Activated naive CD8-positive, alpha-beta T cell (primary cell): ENCODE data around the gene HHIPL1.
"Not testable (repeated sequence)": the region's sequence is repeated elsewhere in the genome, so short reads cannot be mapped to it uniquely, and the experiment has no call there.

Experiments
- H3K27ac Mint-ChIP-seq: one replicate; pipeline ENCODE4 v1.8.0; 2021; ENCODE audit warnings: mixed read lengths
- H3K27me3 Mint-ChIP-seq: one replicate; pipeline ENCODE4 v1.8.0; 2021; ENCODE audit warnings: mixed read lengths
- H3K36me3 Mint-ChIP-seq: one replicate; pipeline ENCODE4 v1.8.0; 2021; ENCODE audit warnings: mixed read lengths
- H3K4me1 Mint-ChIP-seq: one replicate; pipeline ENCODE4 v1.8.0; 2021; ENCODE audit warnings: low read depth, mixed read lengths
- H3K4me3 Mint-ChIP-seq: one replicate; pipeline ENCODE4 v1.8.0; 2021; ENCODE audit warnings: mild to moderate bottlenecking, mixed read lengths
- H3K9me3 Mint-ChIP-seq: one replicate; pipeline ENCODE4 v1.8.0; 2021; ENCODE audit warnings: low read depth, mixed read lengths

The HHIPL1 gene

DNA sequence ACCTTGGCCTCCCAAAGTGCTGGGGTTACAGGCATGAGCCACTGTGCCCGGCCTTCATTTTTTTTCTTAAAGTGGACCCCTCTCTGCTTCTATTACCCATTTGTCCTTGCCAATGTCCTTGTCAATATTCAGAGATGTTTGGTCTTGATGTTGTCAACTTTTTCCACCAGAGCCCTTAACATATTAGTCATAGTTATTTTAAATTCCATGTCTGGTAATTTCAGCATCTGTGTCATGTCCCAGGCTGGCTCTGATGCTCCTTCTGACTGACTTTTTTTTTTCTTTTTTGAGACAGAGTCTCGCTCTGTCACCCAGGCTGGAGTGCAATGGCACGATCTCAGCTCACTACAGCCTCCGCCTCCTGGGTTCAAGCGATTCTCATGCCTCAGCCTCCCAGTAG lies 2.2 kb upstream of the HHIPL1 start:
- not testable (repeated sequence) for H3K27ac Mint-ChIP-seq, H3K4me3 Mint-ChIP-seq, H3K27me3 Mint-ChIP-seq, H3K4me1 Mint-ChIP-seq, H3K9me3 Mint-ChIP-seq, H3K36me3 Mint-ChIP-seq

DNA sequence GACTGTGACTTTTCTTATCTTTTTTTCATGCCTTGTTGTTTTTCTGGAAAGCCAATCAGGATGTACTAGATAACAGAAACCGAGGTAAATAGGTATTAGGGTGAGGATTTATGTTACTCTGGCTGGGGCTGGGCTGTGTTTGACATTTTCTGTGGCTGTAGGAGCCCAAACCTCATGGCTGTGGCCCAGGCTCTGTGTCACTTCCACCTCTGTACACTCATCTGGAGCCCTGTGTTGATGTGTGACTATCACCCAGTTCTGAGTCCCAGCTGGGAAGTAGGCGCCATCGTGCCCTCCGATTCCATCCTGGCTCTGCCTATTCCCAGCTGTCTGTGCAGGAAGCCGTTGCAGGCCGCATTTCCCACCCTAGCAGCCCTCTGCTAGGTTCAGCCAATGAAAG lies 1.6 kb upstream of the HHIPL1 start:
- Mint-ChIP-seq H3K27me3 (peaks cover 11% of the 10 kb centered on the region), H3K27ac (no peak overlapping the region)

DNA sequence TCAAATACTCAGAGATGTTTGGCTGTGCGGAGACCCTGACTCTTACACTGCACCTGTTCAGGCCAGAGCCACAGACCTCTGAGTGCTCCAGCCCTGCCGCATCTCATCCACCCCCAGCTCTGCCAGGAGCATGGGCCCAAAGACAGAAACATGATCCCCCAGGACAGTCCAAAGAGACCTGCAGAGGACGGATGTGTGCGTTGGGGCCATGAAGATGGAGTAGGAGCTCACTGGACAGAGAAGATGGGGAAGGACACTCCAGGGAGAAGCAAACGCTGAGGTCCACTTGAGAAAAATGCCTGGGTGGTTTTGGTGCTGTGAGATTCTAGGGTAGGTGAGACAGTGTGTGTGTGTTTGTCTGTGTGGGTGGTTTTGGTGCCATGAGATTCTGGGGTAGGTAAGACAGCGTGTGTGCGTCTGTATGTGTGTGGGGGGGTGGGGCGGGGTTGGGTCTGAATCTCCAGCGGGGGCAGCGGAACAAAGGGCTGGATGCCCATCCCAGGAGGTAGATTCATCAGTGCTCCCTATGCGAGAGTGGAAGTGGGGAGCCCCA lies 818 bp upstream of the HHIPL1 start:
- no peaks in the 10 kb centered on the region for H3K9me3 Mint-ChIP-seq
- no peak overlapping the region for H3K27ac Mint-ChIP-seq
- H3K27me3 Mint-ChIP-seq = peaks cover 11% of the 10 kb centered on the region
- H3K4me3 Mint-ChIP-seq = peak overlapping the region; percentile 8
- no peaks in the 10 kb centered on the region for H3K4me1 Mint-ChIP-seq
- H3K36me3 Mint-ChIP-seq = no peaks in the 10 kb centered on the region

More for the DNA sequence above, 1.6 kb upstream of the HHIPL1 start:
- H3K4me1 Mint-ChIP-seq = no peaks in the 10 kb centered on the region
- no peaks in the 10 kb centered on the region for H3K9me3 Mint-ChIP-seq
- H3K36me3 Mint-ChIP-seq = no peaks in the 10 kb centered on the region
- H3K4me3 Mint-ChIP-seq = no peak overlapping the region

- no peak overlapping the region for H3K27ac Mint-ChIP-seq
- no peaks in the 10 kb centered on the region for H3K4me1 Mint-ChIP-seq
- H3K27me3 Mint-ChIP-seq = peaks cover 14% of the 10 kb centered on the region
- peak overlapping the region; percentile 32 for H3K4me3 Mint-ChIP-seq
- no peaks in the 10 kb centered on the region for H3K36me3 Mint-ChIP-seq
- no peaks in the 10 kb centered on the region for H3K9me3 Mint-ChIP-seq
Measured at GRCh38 chr14:99645545-99646505, 896 bp downstream of the HHIPL1 start.

DNA sequence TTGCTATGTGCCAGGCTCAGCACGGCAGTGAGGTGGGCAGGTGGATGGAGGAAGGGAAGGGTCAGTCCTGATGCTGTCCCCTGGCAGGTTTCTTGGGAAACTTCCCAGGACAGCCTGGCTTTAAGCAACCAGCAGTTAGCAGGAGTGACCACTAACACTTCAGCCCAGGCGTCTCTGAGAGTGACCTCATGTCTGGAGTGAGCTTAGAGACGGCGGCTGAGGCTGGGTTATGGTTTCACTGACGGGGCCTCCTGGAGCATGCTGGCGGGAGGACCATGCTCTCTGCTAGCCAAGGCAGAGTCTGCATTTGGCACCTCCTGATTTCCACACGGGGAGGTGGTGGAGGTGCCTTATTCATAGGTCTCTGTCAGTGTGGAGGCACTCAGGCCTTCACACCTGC lies 2.5 kb downstream of the HHIPL1 start:
- Mint-ChIP-seq H3K4me1 (no peaks in the 10 kb centered on the region), H3K27ac (no peak overlapping the region), H3K9me3 (no peaks in the 10 kb centered on the region), H3K36me3 (no peaks in the 10 kb centered on the region), H3K4me3 (no peak overlapping the region), H3K27me3 (peaks cover 14% of the 10 kb centered on the region)

DNA sequence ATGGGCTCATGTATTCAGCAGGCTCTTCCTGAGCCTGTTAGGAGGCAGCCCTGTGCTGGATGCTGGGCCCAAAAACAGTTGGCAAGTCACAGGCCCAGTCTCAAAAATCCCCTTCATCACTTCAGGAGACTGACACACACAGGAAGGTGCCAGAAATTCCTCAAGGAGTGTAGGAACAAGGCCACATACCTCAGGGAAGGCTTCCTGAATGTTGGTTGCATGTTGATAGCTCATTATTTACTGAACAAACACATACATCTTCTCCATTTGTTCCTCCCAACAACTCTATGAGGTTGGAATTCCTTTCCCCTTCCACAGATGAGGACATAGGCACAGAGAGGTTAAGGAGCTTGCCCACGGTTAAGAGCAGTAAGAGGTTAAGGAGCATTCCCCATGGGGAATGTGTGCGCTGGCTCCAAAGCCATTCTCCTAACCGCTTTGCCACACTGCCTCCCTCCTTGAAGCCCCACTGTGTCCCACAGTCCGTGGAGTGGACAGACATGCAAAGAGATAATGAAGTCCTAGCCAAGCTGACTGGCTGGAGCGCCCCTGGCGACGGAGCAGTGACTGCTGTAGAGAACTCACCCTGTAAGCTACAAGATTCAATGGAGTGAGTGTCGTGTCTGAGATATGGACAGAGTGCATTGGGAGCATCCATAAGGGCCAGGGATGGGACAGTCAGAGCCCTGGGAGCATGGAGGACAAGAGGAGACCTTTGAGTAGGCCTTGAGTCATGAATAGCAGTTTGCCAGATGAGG lies 3.3 kb downstream of the HHIPL1 start:
- Mint-ChIP-seq H3K9me3 (no peaks in the 10 kb centered on the region), H3K27me3 (peaks cover 14% of the 10 kb centered on the region), H3K36me3 (no peaks in the 10 kb centered on the region), H3K27ac (no peak overlapping the region), H3K4me3 (no peak overlapping the region), H3K4me1 (no peaks in the 10 kb centered on the region)

DNA sequence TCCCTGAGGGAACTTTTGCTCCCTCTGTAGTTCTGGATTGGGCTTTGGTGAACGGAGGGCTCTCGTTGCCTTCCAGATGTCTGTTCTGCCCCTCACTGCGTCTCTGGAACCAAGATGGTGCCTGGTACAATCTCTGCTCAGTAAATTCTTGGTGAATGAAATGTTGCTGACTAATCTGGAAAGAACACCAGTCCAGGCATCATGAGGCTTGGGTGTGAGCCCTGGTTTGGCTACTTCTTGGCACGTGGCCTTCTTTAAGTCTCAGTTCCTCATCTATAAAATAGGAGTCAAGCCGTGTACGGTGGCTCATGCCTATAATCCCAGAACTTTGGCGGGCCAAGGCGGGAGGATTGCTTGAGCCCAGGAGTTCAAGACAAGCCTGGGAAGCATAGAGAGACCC lies 4.3 kb downstream of the HHIPL1 start:
- H3K4me3 Mint-ChIP-seq = no peak overlapping the region
- H3K4me1 Mint-ChIP-seq = no peaks in the 10 kb centered on the region
- H3K9me3 Mint-ChIP-seq = no peaks in the 10 kb centered on the region
- no peaks in the 10 kb centered on the region for H3K36me3 Mint-ChIP-seq
- H3K27ac Mint-ChIP-seq = no peak overlapping the region
- H3K27me3 Mint-ChIP-seq = peaks cover 12% of the 10 kb centered on the region

- no peak overlapping the region for H3K4me3 Mint-ChIP-seq
- H3K4me1 Mint-ChIP-seq = no peaks in the 10 kb centered on the region
- no peaks in the 10 kb centered on the region for H3K36me3 Mint-ChIP-seq
- H3K27ac Mint-ChIP-seq = no peak overlapping the region
- H3K9me3 Mint-ChIP-seq = no peaks in the 10 kb centered on the region
- peaks cover 15% of the 10 kb centered on the region for H3K27me3 Mint-ChIP-seq
Measured at GRCh38 chr14:99649643-99650042, 4.7 kb downstream of the HHIPL1 start.

- no peak overlapping the region for H3K27ac Mint-ChIP-seq
- no peaks in the 10 kb centered on the region for H3K9me3 Mint-ChIP-seq
- peaks cover 18% of the 10 kb centered on the region for H3K27me3 Mint-ChIP-seq
- H3K36me3 Mint-ChIP-seq = no peaks in the 10 kb centered on the region
- no peaks in the 10 kb centered on the region for H3K4me1 Mint-ChIP-seq
- no peak overlapping the region for H3K4me3 Mint-ChIP-seq
Measured at GRCh38 chr14:99650189-99650588, 5.3 kb downstream of the HHIPL1 start.

GRCh38 chr14:99651953-99652746 lies 7.2 kb downstream of the HHIPL1 start:
- Mint-ChIP-seq H3K9me3 (no peaks in the 10 kb centered on the region), H3K36me3 (no peaks in the 10 kb centered on the region), H3K4me3 (no peak overlapping the region), H3K27ac (no peak overlapping the region), H3K4me1 (no peaks in the 10 kb centered on the region), H3K27me3 (peaks cover 19% of the 10 kb centered on the region)

- Mint-ChIP-seq H3K27ac (no peak overlapping the region), H3K4me1 (peaks cover 5% of the 10 kb centered on the region), H3K4me3 (no peak overlapping the region), H3K9me3 (no peaks in the 10 kb centered on the region), H3K27me3 (peaks cover 29% of the 10 kb centered on the region), H3K36me3 (no peaks in the 10 kb centered on the region)
Measured at GRCh38 chr14:99654235-99654985, 9.5 kb downstream of the HHIPL1 start.

DNA sequence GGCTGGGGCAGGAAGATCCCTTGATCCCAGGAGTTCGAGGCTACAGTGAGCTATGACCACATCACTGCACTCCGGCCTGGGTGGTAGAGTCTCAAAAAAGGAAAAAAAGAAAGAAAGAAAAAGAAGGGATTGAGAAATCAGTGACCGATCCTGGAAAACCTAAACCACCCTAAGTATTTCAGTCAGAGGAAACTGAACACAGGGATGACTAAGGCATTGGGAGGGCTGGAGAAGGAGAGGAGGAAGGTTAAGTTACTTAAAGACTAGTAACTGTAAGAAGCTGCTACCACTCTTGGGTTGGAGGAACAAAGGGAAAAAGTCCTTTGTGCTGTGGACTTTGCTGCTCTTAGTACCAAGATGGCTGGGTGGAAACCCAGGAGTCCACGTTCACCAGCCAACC lies 10.6 kb downstream of the HHIPL1 start:
- H3K9me3 Mint-ChIP-seq = no peaks in the 10 kb centered on the region
- peaks cover 9% of the 10 kb centered on the region for H3K4me1 Mint-ChIP-seq
- H3K36me3 Mint-ChIP-seq = no peaks in the 10 kb centered on the region
- H3K4me3 Mint-ChIP-seq = no peak overlapping the region
- peaks cover 28% of the 10 kb centered on the region for H3K27me3 Mint-ChIP-seq
- H3K27ac Mint-ChIP-seq = no peak overlapping the region

DNA sequence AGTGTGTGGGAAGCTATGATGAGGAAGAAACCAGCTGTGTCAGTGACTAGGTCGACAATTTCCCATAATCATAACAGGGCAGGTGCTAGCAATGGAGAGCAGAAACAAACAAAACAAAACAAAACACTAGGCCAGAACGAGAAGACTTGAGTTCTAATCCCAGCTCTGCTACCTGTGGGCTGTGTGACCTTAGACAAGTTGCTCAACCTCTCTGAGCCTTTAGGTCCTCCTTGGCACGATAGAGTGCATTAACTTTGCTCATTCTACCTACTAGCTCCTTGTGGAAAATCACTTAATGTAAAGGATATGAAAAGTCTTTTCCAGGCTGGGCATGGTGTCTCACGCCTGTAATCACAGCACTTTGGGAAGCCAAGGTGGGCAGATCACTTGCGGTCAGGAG lies 11.2 kb downstream of the HHIPL1 start:
- H3K9me3 Mint-ChIP-seq = no peaks in the 10 kb centered on the region
- no peak overlapping the region for H3K27ac Mint-ChIP-seq
- no peak overlapping the region for H3K4me3 Mint-ChIP-seq
- no peaks in the 10 kb centered on the region for H3K36me3 Mint-ChIP-seq
- H3K4me1 Mint-ChIP-seq = peaks cover 9% of the 10 kb centered on the region
- H3K27me3 Mint-ChIP-seq = peaks cover 32% of the 10 kb centered on the region

DNA sequence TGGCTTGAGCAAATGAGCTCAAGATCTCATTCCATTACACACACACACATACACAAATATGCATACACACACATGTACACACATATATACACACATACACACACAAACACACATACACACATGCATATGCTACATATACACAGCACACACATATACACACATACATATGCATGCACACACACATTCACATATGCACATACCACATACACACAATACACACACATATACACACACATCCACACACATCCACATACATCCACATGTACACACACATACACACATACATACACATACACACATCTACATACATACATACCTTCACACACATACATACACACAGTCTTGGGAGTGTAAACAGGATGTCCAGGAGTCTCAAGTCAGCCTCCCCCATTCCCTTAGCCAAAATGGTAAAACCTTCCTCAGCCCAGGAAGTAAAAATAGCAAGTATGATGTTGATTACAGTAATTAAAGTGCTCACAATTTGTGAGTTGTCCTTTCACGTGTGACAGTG lies 12.8 kb downstream of the HHIPL1 start:
- no peak overlapping the region for H3K27ac Mint-ChIP-seq
- peaks cover 9% of the 10 kb centered on the region for H3K4me1 Mint-ChIP-seq
- no peaks in the 10 kb centered on the region for H3K36me3 Mint-ChIP-seq
- peaks cover 36% of the 10 kb centered on the region for H3K27me3 Mint-ChIP-seq
- H3K9me3 Mint-ChIP-seq = no peaks in the 10 kb centered on the region
- H3K4me3 Mint-ChIP-seq = no peak overlapping the region
